Natural killer cell (primary cell): ENCODE data around the gene VPS13D. TPM values are rescaled to one million over a fixed set of nuclear protein-coding genes. Genes with fewer than 3 reads are reported as not detected.

Experiments
- ATAC-seq, 3 donors: fragments of 150-1000 bp in 2 of 3; fragments of 200-7000 bp in 1 of 3; cut with Tn5 transposase; 1 replicate in 1 of 3; 2 replicates in 2 of 3; pipeline ENCODE4 v1.10.0; 2021; ENCODE audit warnings: mild to moderate bottlenecking in 2 of 3, moderate library complexity in 2 of 3
- DNase-seq, 2 donors: peaks; one replicate each; pipeline versions ENCODE4 v3.0.0 to v3.0.0-alpha.2; 2013 to 2021; ENCODE audit warnings: mixed read lengths in 1 of 2
- H3K27ac ChIP-seq: one replicate; pipeline ENCODE4 v1.5.1; 2013; ENCODE audit warnings: mild to moderate bottlenecking, low read length
- H3K27me3 ChIP-seq: one replicate; pipeline ENCODE4 v1.6.1; 2013; ENCODE audit warnings: low read length; ENCODE audit not compliant: control insufficient read depth, insufficient read depth
- H3K36me3 ChIP-seq: one replicate; pipeline ENCODE4 v1.6.1; 2013; ENCODE audit warnings: low read length; ENCODE audit not compliant: control insufficient read depth, insufficient read depth
- H3K4me1 ChIP-seq: one replicate; pipeline ENCODE4 v1.6.1; 2013; ENCODE audit warnings: low read length; ENCODE audit not compliant: control insufficient read depth, insufficient read depth
- H3K4me3 ChIP-seq: one replicate; pipeline ENCODE4 v1.5.1; 2013; ENCODE audit warnings: low read length
- H3K9me3 ChIP-seq: one replicate; pipeline ENCODE4 v1.6.1; 2013; ENCODE audit warnings: low read length; ENCODE audit not compliant: control insufficient read depth, insufficient read depth
- H3K27ac Mint-ChIP-seq, 2 donors: one replicate each; pipeline ENCODE4 v1.8.0; 2022; ENCODE audit warnings: mild to moderate bottlenecking in 2 of 2, mixed read lengths in 2 of 2, moderate library complexity in 1 of 2
- H3K27me3 Mint-ChIP-seq, 2 donors: one replicate each; pipeline ENCODE4 v1.8.0; 2022; ENCODE audit warnings: low read depth in 2 of 2, mixed read lengths in 2 of 2
- H3K36me3 Mint-ChIP-seq: one replicate; pipeline ENCODE4 v1.8.0; 2022; ENCODE audit warnings: mixed read lengths
- H3K4me1 Mint-ChIP-seq, 2 donors: one replicate each; pipeline ENCODE4 v1.8.0; 2022; ENCODE audit warnings: mixed read lengths in 2 of 2
- H3K4me3 Mint-ChIP-seq: one replicate; pipeline ENCODE4 v1.8.0; 2022; ENCODE audit warnings: mild to moderate bottlenecking, moderate library complexity, mixed read lengths
- H3K9me3 Mint-ChIP-seq, 2 donors: one replicate each; pipeline ENCODE4 v1.8.0; 2022; ENCODE audit warnings: mixed read lengths in 2 of 2
- WGBS: methylation state at CpG from one replicate; pipeline ENCODE4 v1.1.7; 2013; ENCODE audit warnings: missing lambda C conversion rate; ENCODE audit not compliant: insufficient coverage; 5-methylcytosine and 5-hydroxymethylcytosine counted together
- intact Hi-C: fragments of 100-400 bp; cut with micrococcal nuclease; formaldehyde crosslinking; loops from one replicate; pipeline ENCODE4 v1.14.2; 2022
- total RNA-seq, 4 donors: library from RNA; stranded (reverse); fragments of 120-200 nt in 1 of 4; gene quantifications; one replicate each; pipeline versions ENCODE4 v1.2.3 to v1.2.4, GENCODE V29; 2013 to 2022
- TF ChIP-seq, protein P1 (sequence below): fragments of 200-600 bp; IDR thresholded peaks from one replicate; pipeline ENCODE4 v1.8.0; 2022; ENCODE audit warnings: antibody characterized with exemption

Gene VPS13D
- total RNA-seq, 3 donors from 2014 or later (not counting 1 experiment from before 2014, with no cell fraction given), result 66.3 to 94.0 (median 81.7) TPM

DNA sequence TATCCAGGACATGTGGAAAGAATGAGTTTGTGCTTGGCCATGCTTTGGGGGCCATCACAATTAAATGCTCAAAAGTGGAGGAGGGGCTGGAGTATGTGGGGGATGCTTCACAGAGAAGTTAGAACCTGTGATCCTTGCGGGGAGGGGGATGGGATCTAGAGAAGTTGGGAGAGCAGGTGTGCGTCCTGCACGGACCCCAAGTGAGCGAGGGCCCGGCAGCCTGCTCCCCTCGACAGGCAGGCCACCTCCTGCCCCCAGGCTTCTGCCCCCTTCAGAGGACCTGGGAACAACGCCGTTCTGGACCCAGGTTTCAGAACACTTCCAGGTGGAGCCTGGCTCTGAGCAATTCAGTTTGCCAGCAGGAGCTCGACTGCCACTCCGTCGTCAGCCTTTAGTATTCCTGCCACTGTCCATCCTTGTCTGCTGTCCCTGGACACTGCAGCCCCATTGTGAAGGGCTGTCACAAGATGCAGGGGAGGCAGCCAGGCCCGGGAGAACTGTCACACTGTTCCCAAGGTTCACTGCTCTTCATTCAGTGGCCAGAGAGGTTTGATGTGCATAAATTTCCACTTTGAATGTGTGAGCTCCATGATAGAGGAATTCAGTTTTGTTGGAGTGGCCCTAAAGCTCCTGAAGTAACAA lies 275.9 kb downstream of the VPS13D start:
- Histone ChIP-seq H3K4me1 (peaks cover 11% of the 10 kb centered on the region), H3K27me3 (no peaks in the 10 kb centered on the region), H3K4me3 (no peak overlapping the region), H3K9me3 (no peaks in the 10 kb centered on the region), H3K36me3 (peaks cover 19% of the 10 kb centered on the region), H3K27ac (no peak overlapping the region)
- DNase-seq (no peak), ATAC-seq (no peak)
- Mint-ChIP-seq H3K27ac (no peak overlapping the region), H3K27me3 (no peaks in the 10 kb centered on the region), H3K4me3 (no peak overlapping the region), H3K4me1 (peaks cover 23 to 26% of the 10 kb centered on the region in 2 donors), H3K36me3 (no peaks in the 10 kb centered on the region), H3K9me3 (no peaks in the 10 kb centered on the region)
- intact Hi-C loops, result no loop called here
- WGBS, result 86% methylated on average over 12 of the region's 12 CpGs
- TF ChIP-seq, protein P1, sequence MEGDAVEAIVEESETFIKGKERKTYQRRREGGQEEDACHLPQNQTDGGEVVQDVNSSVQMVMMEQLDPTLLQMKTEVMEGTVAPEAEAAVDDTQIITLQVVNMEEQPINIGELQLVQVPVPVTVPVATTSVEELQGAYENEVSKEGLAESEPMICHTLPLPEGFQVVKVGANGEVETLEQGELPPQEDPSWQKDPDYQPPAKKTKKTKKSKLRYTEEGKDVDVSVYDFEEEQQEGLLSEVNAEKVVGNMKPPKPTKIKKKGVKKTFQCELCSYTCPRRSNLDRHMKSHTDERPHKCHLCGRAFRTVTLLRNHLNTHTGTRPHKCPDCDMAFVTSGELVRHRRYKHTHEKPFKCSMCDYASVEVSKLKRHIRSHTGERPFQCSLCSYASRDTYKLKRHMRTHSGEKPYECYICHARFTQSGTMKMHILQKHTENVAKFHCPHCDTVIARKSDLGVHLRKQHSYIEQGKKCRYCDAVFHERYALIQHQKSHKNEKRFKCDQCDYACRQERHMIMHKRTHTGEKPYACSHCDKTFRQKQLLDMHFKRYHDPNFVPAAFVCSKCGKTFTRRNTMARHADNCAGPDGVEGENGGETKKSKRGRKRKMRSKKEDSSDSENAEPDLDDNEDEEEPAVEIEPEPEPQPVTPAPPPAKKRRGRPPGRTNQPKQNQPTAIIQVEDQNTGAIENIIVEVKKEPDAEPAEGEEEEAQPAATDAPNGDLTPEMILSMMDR, result no peak

DNA sequence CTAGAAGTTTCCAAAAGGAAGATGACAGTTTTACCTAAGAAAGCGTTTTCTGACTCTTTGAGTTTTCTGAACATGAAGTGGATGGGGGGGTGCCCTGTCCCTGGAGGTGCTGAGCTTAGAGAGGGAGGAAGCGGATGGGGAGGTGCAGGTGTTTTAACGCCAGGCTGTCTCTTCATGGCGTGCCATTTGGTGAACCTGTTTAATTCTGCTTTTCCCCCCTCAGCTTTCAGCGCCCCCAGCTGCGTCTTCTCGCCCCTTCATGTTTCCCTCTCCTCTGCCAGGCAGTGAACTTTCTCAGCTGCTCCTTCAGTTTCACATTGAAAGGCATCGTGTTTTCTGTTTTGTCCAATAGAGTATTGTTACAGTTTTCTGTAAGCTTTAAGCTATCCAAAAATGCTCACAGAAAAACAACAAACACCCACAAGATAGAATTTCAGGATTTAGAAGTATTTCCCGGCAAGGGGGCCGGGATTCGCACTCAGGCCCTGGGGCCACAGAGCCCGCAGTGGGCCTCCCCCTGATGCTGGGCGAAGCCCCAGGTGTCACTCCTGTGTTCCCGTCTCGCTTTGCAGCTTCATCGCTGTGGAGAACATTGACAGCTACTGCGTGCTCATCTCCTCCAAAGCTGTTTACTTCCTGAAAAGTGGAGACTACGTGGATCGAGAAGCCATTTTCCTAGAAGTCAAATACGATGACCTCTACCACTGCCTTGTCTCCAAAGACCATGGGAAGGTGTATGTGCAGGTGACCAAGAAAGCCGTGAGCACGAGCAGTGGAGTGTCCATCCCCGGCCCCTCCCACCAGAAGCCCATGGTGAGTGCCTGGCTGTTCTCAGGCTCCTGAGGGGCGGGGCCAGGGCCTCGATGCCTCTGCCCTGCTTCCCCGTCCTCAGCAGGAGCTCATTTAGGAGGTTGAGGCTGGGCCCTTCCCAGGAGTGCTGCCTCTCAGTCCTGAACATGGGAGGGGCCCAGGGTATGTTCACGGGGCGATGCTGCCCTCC lies 276.8 kb downstream of the VPS13D start:
- no peak for ATAC-seq
- TF ChIP-seq, protein P1, result no peak
- H3K27me3 ChIP-seq, result no peaks in the 10 kb centered on the region
- no peaks in the 10 kb centered on the region for H3K27me3 Mint-ChIP-seq
- peaks cover 19% of the 10 kb centered on the region for H3K4me1 ChIP-seq
- no peak overlapping the region for H3K4me3 ChIP-seq
- H3K4me3 Mint-ChIP-seq, result no peak overlapping the region
- no peak overlapping the region for H3K27ac Mint-ChIP-seq
- H3K9me3 ChIP-seq, result no peaks in the 10 kb centered on the region
- H3K4me1 Mint-ChIP-seq, result peaks cover 26 to 30% of the 10 kb centered on the region in 2 donors
- H3K9me3 Mint-ChIP-seq, result no peaks in the 10 kb centered on the region
- WGBS, result 97% methylated on average over 26 of the region's 28 CpGs
- DNase-seq, result no peak
- H3K36me3 ChIP-seq, result peaks cover 18% of the 10 kb centered on the region
- no peaks in the 10 kb centered on the region for H3K36me3 Mint-ChIP-seq
- intact Hi-C loops, result no loop called here
- H3K27ac ChIP-seq, result no peak overlapping the region

DNA sequence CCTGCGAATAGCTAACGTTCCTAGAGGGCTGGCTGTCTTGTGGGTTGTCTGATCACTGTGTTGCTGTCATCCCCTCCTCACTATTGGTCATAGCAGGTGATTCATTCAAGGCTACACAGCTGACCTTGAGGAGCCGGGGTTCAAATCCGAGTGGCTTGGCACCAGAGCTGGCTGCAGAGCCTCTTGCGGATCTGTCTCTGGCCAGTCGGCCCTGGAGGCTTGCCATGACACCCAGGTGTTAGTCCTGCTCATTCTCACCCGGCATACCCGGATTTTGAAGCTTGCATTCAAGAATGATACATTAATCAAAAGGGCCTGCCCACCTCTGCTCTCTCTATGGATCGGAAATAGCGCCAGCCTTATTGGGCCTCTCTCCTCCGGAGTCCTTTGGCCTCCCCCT lies 277.8 kb downstream of the VPS13D start:
- Mint-ChIP-seq H3K27ac (no peak overlapping the region), H3K9me3 (no peaks in the 10 kb centered on the region), H3K27me3 (no peaks in the 10 kb centered on the region), H3K36me3 (no peaks in the 10 kb centered on the region), H3K4me1 (peaks cover 21 to 22% of the 10 kb centered on the region in 2 donors), H3K4me3 (no peak overlapping the region)
- DNase-seq (no peak), ATAC-seq (no peak)
- peaks cover 20% of the 10 kb centered on the region for H3K4me1 ChIP-seq
- H3K9me3 ChIP-seq, result no peaks in the 10 kb centered on the region
- 96% methylated on average over 9 of the region's 11 CpGs for WGBS
- H3K27ac ChIP-seq, result no peak overlapping the region
- intact Hi-C loops, result no loop called here
- no peaks in the 10 kb centered on the region for H3K27me3 ChIP-seq
- no peak overlapping the region for H3K4me3 ChIP-seq
- TF ChIP-seq, protein P1, result no peak
- H3K36me3 ChIP-seq, result peaks cover 14% of the 10 kb centered on the region
